Measurements from ENCODE around the gene IL17D.

DNA sequence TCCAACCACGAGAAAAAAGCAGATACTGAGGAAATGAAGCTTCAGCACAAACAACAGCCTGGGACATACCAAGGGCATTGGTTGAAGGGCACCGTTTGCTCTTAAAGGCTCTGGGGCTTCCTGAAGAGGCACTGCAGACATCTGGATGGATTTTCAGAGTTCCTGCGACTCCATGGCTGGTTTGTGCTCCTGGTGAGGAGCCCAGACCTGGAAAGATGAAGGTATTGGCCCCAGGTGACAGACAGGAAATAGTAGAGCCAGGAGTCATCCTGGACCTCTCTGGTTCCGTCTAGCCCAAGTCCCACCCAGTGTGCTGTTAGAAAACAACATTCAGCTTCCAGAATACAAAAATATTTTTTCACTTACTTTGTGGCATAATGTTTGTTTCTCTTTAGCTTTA lies 6.3 kb downstream of the IL17D start:
- TF ChIP-seq, protein P1, sequence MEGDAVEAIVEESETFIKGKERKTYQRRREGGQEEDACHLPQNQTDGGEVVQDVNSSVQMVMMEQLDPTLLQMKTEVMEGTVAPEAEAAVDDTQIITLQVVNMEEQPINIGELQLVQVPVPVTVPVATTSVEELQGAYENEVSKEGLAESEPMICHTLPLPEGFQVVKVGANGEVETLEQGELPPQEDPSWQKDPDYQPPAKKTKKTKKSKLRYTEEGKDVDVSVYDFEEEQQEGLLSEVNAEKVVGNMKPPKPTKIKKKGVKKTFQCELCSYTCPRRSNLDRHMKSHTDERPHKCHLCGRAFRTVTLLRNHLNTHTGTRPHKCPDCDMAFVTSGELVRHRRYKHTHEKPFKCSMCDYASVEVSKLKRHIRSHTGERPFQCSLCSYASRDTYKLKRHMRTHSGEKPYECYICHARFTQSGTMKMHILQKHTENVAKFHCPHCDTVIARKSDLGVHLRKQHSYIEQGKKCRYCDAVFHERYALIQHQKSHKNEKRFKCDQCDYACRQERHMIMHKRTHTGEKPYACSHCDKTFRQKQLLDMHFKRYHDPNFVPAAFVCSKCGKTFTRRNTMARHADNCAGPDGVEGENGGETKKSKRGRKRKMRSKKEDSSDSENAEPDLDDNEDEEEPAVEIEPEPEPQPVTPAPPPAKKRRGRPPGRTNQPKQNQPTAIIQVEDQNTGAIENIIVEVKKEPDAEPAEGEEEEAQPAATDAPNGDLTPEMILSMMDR (IDR thresholded peaks at IDR 0.05) = no peak
- no peak for TF ChIP-seq POLR2A (IDR thresholded peaks at IDR 0.05)
